Endothelial cell of umbilical vein (primary cell): ENCODE results near the gene MPV17. TPM values are rescaled to one million over a fixed set of nuclear protein-coding genes. Genes with fewer than 3 reads are reported as not detected.

Experiments used
- BruUV-seq: library from RNA; stranded (reverse); fragments of 400-500 nt; replicated peaks from 2 replicates; lab custom pipeline; 2021; lab: Mats Ljungman, UMichigan
- CTCF ChIA-PET: fragments of 300-600, 350-600 bp; sonication (Branson Sonifier 250); formaldehyde crosslinking; loops from one replicate; lab custom pipeline; 2021; ENCODE audit warnings: antibody characterized with exemption, inconsistent platforms; lab: Charles Lee
- POLR2A ChIA-PET: fragments of 300-600, 350-600 bp; sonication (Branson Sonifier 250); formaldehyde crosslinking; loops from one replicate; lab custom pipeline; 2021; ENCODE audit warnings: antibody characterized with exemption, inconsistent platforms; lab: Charles Lee
- DNase-seq: peaks from one replicate; pipeline ENCODE4 v3.0.0-alpha.2; 2011; ENCODE audit warnings: low read depth, low spot score
- FAIRE-seq: peaks from 2 replicates; lab custom pipeline; 2011; peaks lifted over from hg19 to GRCh38; lab: Jason Lieb, UNC
- H2AFZ ChIP-seq: 2 replicates; pipeline ENCODE4 v1.6.0; 2012; ENCODE audit warnings: low read depth, low read length, control low read depth, inconsistent platforms
- H3K27ac ChIP-seq: 2 replicates; pipeline ENCODE4 v1.5.1; 2011; ENCODE audit warnings: low read depth, mild to moderate bottlenecking, control low read depth, low read length, moderate library complexity; ENCODE audit not compliant: insufficient read depth
- H3K27me3 ChIP-seq, 2 experiments: 2 replicates each; pipeline versions ENCODE4 v1.6.0 to v1.6.1; 2011; ENCODE audit warnings: low read length in 2 of 2, mixed read lengths in 1 of 2; ENCODE audit not compliant: control insufficient read depth in 2 of 2, insufficient read depth in 2 of 2
- H3K36me3 ChIP-seq, 2 experiments: 2 replicates in 1 of 2; 3 replicates in 1 of 2; pipeline ENCODE4 v1.5.1; 2011; ENCODE audit warnings: low read length in 2 of 2, mild to moderate bottlenecking in 1 of 2, moderate library complexity in 1 of 2; ENCODE audit not compliant: control insufficient read depth in 2 of 2, insufficient read depth in 2 of 2; ENCODE audit errors: extremely low read depth in 1 of 2
- H3K4me1 ChIP-seq: 3 replicates; pipeline ENCODE4 v1.5.1; 2011; ENCODE audit warnings: mild to moderate bottlenecking, low read length; ENCODE audit not compliant: control insufficient read depth, insufficient read depth; ENCODE audit errors: extremely low read depth
- H3K4me2 ChIP-seq: 2 replicates; pipeline ENCODE4 v1.6.1; 2011; ENCODE audit warnings: low read length, control low read depth, mixed read lengths; ENCODE audit not compliant: insufficient read depth
- H3K4me3 ChIP-seq, 3 experiments: fragments of 200-600 bp in 1 of 3; sonication (generic), shearing (Covaris generic) in 1 of 3; replicated peaks in 1 of 3; 2 replicates each; pipeline ENCODE4 v1.5.1; 2011 to 2016; ENCODE audit warnings: control low read depth in 3 of 3, low read length in 3 of 3, mild to moderate bottlenecking in 2 of 3, inconsistent platforms in 1 of 3, low read depth in 1 of 3, moderate library complexity in 1 of 3; ENCODE audit not compliant: insufficient read depth in 1 of 3
- H3K79me2 ChIP-seq: 2 replicates; pipeline ENCODE4 v1.6.0; 2012; ENCODE audit warnings: low read length, inconsistent platforms; ENCODE audit not compliant: control insufficient read depth, insufficient read depth
- H3K9ac ChIP-seq: replicated peaks from 2 replicates; pipeline ENCODE3; 2011; ENCODE audit warnings: low read length, control low read depth; ENCODE audit not compliant: insufficient read depth; ENCODE audit errors: extremely low read depth
- H3K9me1 ChIP-seq: replicated peaks from 3 replicates; pipeline ENCODE4 v1.6.0; 2011; ENCODE audit warnings: mild to moderate bottlenecking, low read length; ENCODE audit not compliant: control insufficient read depth, insufficient read depth; ENCODE audit errors: extremely low read depth
- H3K9me3 ChIP-seq: replicated peaks from 2 replicates; pipeline ENCODE4 v1.5.1; 2012; ENCODE audit warnings: low read length, inconsistent platforms; ENCODE audit not compliant: control insufficient read depth, insufficient read depth
- H4K20me1 ChIP-seq: replicated peaks from 2 replicates; pipeline ENCODE3; 2011; ENCODE audit warnings: mild to moderate bottlenecking, low read length; ENCODE audit not compliant: control insufficient read depth, insufficient read depth; ENCODE audit errors: extremely low read depth
- CTCF ChIP-seq, 2 donors: IDR thresholded peaks; 1 replicate in 1 of 2; 2 replicates in 1 of 2; pipeline ENCODE4 v1.5.1; 2011; ENCODE audit warnings: low read length in 2 of 2, mild to moderate bottlenecking in 2 of 2, moderate library complexity in 2 of 2, control low read depth in 1 of 2, inconsistent platforms in 1 of 2, low read depth in 1 of 2; ENCODE audit not compliant: insufficient read depth in 1 of 2; ENCODE audit errors: extremely low read depth in 1 of 2
- EZH2 ChIP-seq: IDR thresholded peaks from 2 replicates; pipeline ENCODE4 v1.6.1; 2012; ENCODE audit warnings: borderline replicate concordance, low read depth, mild to moderate bottlenecking, moderate library complexity, low read length, inconsistent platforms; ENCODE audit not compliant: severe bottlenecking
- FOS ChIP-seq: IDR thresholded peaks from 2 replicates; pipeline ENCODE4 v1.6.1; 2011; ENCODE audit warnings: mild to moderate bottlenecking, low read length, moderate library complexity, borderline replicate concordance; ENCODE audit not compliant: insufficient read depth
- GATA2 ChIP-seq: IDR thresholded peaks from 2 replicates; pipeline ENCODE4 v1.7.0; 2011; ENCODE audit warnings: low read depth, mild to moderate bottlenecking, moderate library complexity, mixed read lengths, low read length; ENCODE audit not compliant: insufficient read length, insufficient read depth
- JUN ChIP-seq: IDR thresholded peaks from 2 replicates; pipeline ENCODE4 v1.6.1; 2011; ENCODE audit warnings: borderline replicate concordance, low read depth; ENCODE audit not compliant: insufficient read length, insufficient read depth
- MAX ChIP-seq: IDR thresholded peaks from 2 replicates; pipeline ENCODE4 v1.6.1; 2011; ENCODE audit not compliant: insufficient read depth, insufficient read length
- MYC ChIP-seq: IDR thresholded peaks from one replicate; pipeline ENCODE4 v1.6.1; 2011; ENCODE audit warnings: mild to moderate bottlenecking, low read depth, low read length
- POLR2A ChIP-seq: IDR thresholded peaks from 2 replicates; pipeline ENCODE4 v1.6.1; 2012; ENCODE audit warnings: low read depth, mild to moderate bottlenecking, control low read depth, low read length
- POLR2AphosphoS5 ChIP-seq: IDR thresholded peaks from 2 replicates; pipeline ENCODE4 v1.6.1; 2012; ENCODE audit warnings: low read depth, mild to moderate bottlenecking, control low read depth, low read length, moderate library complexity; ENCODE audit not compliant: insufficient read depth
- dilution Hi-C: fragments of 300-500 bp; cut with MboI; formaldehyde crosslinking; loops from one replicate; pipeline ENCODE4 v1.15.0; 2019; ENCODE audit warnings: low sequenced_read_pairs; ENCODE audit not compliant: extremely low pct_ligation_motif_present
- intact Hi-C: fragments of 100-400 bp; cut with micrococcal nuclease; formaldehyde crosslinking; loops from one replicate; pipeline ENCODE4 v1.10.0; 2022
- polyA plus RNA-seq, 4 experiments: library from polyadenylated mRNA; depleted of rRNA in 3 of 4; stranded (reverse) in 3 of 4; unstranded in 1 of 4; fragments of >200 nt; gene quantifications; 2 replicates each; pipeline versions ENCODE4 v1.2.1 to v1.2.3, GENCODE V29; 2011 to 2012; ENCODE audit warnings: missing spikeins in 1 of 4
- total RNA-seq: library from RNA; stranded (reverse); gene quantifications from 2 replicates; pipeline ENCODE4 v1.2.3, GENCODE V29; 2021

The MPV17 gene
- total and polyA plus RNA-seq, 2 donors (not counting 3 experiments of a cell fraction or from before 2014, with no cell fraction given): 74.7 to 267 TPM

- intact Hi-C loops: no loop called here
- H2AFZ ChIP-seq: no peak overlapping the region
- POLR2A ChIA-PET: no interaction called here
These were observed 32.3 kb downstream of the MPV17 start for GRCh38 chr2:27290549-27290948.

More at GRCh38 chr2:27290549-27290948, 32.3 kb downstream of the MPV17 start:
- Histone ChIP-seq H3K4me3 (no peak overlapping the region), H3K79me2 (no peaks in the 10 kb centered on the region), H3K9me1 (no peaks in the 10 kb centered on the region), H3K9ac (no peak overlapping the region), H3K4me1 (peaks cover 44% of the 10 kb centered on the region), H3K4me2 (no peak overlapping the region), H3K27ac (no peak overlapping the region), H4K20me1 (no peaks in the 10 kb centered on the region), H3K36me3 (no peaks in the 10 kb centered on the region), H3K27me3 (no peaks in the 10 kb centered on the region), H3K9me3 (no peaks in the 10 kb centered on the region)
- dilution Hi-C loops: no loop called here
- no TSS peak for BruUV-seq
- FAIRE-seq: no peak
- DNase-seq: no peak
- CTCF ChIA-PET: interaction anchor here (1.1 to 7.2 kb wide), 2 partner anchors 9 to 12 kb away, joined by 3 to 107 read pairs; partner anchors contain the start of gene TRIM54
- TF ChIP-seq CTCF (IDR thresholded peaks at IDR 0.05; ENCODE audit: extremely low read depth in 1 of 2, insufficient read depth in 1 of 2, low read depth in 1 of 2, low read length in 2 of 2) (no peak), FOS (no peak), POLR2AphosphoS5 (no peak), MYC (no peak), MAX (no peak), GATA2 (no peak), POLR2A (no peak), EZH2 (no peak), JUN (no peak)
